ENCODE data around the gene DENND10. TPM values are rescaled to one million over a fixed set of nuclear protein-coding genes. Genes with fewer than 3 reads are reported as not detected.

The DENND10 gene
- total and polyA plus RNA-seq, 11 donors, result 7.9 to 31.0 (median 23.3) TPM

DNA sequence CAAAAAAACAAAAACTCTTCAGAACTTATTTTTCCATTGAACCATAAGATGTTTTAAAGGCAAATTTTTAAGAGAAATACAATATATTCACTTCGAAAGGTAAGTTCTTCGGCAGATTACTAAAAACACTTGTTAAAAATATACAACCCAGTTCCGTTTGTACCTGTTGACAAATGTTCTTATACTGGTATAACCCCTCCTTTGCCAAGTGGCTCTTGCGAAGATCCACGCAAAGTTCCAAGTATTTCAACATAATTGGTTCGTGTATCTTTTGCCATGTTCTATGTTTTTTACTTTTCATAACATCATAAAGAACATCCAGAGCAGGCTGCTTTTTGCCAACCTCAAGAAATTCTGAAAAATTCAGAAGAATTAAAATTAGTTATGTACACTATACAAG is 30.3 kb upstream of the DENND10 start:
- intact Hi-C loops (cut with DNase I), result loop anchor here in 2 of 10 donors (5.0 kb wide), 1 partner anchor 36 kb away; no protein-coding TSS in a partner anchor
- ATAC-seq, result no peak
- no peak for DNase-seq
- Histone ChIP-seq H3K4me1 (peaks cover 0 to 46% (median 26%) of the 10 kb centered on the region in 12 donors), H3K9me3 (no peaks in the 10 kb centered on the region), H3K36me3 (peaks cover 3 to 59% (median 55%) of the 10 kb centered on the region in 9 donors), H3K27me3 (no peaks in the 10 kb centered on the region), H3K4me3 (no peak overlapping the region), H3K27ac (no peak overlapping the region)
- 70 to 81% (median 77%) methylated on average over 6 of the region's 6 CpGs for WGBS, 4 donors
- no peak for TF ChIP-seq POLR2A (IDR thresholded peaks at IDR 0.05)
- TF ChIP-seq, protein P1, sequence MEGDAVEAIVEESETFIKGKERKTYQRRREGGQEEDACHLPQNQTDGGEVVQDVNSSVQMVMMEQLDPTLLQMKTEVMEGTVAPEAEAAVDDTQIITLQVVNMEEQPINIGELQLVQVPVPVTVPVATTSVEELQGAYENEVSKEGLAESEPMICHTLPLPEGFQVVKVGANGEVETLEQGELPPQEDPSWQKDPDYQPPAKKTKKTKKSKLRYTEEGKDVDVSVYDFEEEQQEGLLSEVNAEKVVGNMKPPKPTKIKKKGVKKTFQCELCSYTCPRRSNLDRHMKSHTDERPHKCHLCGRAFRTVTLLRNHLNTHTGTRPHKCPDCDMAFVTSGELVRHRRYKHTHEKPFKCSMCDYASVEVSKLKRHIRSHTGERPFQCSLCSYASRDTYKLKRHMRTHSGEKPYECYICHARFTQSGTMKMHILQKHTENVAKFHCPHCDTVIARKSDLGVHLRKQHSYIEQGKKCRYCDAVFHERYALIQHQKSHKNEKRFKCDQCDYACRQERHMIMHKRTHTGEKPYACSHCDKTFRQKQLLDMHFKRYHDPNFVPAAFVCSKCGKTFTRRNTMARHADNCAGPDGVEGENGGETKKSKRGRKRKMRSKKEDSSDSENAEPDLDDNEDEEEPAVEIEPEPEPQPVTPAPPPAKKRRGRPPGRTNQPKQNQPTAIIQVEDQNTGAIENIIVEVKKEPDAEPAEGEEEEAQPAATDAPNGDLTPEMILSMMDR (IDR thresholded peaks at IDR 0.05), result no peak

DNA sequence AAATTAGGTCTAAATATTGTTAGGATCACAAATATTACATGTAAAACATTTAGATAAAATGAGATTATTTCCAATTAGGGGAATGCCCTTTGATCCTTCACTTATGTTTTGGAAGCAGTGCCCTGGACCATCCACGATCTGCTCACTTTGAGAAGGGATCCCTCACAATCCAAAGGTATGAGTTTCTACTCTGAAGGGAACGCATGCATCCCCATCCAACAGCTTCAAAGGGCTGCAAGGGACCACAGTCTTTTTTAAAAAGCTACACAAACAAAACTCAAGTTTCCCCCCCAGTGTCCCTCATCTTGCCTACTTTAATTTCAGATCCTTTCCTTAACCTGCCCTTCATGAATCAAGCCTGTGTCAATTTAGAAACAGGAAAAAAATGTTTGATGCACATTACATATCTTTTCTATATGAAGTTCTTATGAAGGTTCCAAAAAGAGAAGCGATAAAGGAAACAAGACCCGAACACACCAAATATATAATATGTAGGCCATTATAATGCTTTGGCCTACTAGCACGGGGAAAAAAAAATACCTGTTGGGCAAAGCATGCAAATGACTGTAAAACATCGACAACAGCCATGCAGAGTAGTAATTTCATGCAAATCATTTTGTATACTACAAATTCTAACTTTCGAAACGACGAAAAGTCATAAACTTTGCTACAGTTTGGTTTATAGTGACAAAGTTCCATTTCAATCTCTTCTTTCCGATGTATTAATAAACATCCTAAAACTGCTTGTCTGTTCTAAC is 25.3 kb upstream of the DENND10 start:
- peak overlapping the region; percentile 76 to 100 (median 88) for H3K4me3 ChIP-seq
- intact Hi-C loops (cut with DNase I), result loop anchor here in 1 of 10 donors (5.0 kb wide), 1 partner anchor 46 kb away; no protein-coding TSS in a partner anchor
- WGBS, 4 donors, result 27 to 31% (median 28%) methylated on average over 10 of the region's 10 CpGs
- TF ChIP-seq, protein P1 (IDR thresholded peaks at IDR 0.05), result no peak
- no peaks in the 10 kb centered on the region for H3K9me3 ChIP-seq
- DNase-seq (no peak), ATAC-seq (no peak)
- H3K36me3 ChIP-seq, result peaks cover 0 to 9% (median 5%) of the 10 kb centered on the region in 9 donors
- no peaks in the 10 kb centered on the region for H3K27me3 ChIP-seq
- H3K27ac ChIP-seq, result peak overlapping the region in 9 of 12 donors; percentile 95 to 100 (median 98)
- H3K4me1 ChIP-seq, result peaks cover 0 to 51% (median 36%) of the 10 kb centered on the region in 12 donors

DNA sequence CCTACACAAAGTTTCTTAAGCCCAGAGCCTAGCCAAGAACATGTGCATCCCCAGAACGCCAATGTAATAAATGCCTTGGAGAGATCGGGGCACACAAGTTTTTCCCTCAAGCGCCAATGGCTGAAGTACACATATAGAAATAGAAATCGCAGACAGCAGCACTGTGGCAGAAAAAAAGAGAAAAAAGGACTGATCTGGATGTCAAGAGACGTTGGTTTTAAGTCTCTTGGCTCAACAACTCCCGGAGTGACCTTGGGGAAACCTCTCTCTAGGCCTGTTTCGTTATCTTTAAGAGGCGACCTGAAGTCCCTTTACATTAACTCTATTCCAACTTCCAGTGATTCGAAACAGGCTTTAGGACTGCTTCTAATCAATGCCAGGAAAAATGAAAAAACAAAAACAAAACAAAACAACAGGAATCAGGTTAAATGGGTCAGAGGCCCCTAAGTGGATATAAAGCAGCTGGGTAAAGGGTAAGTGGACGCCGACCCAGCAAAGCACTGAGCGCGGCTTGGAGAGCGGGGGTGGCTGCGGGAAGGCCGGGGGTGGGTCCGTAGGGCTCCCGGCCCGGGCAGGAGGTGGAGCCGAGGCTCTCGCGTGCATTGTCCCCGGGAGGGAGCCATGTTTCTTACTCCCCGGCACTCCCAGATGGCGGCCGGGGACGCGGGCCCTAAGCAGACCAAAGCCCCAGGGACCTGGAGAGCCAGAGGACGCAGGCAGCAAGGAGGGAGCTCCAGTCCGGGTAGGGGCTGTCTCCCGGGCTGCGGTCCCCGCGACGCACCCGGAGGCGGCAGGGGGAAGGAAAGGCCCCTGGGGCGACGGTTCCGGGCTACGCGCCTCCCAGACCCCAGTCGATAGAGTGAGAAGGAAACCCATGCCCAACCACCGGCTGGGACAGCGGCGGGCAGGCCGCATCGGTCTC is 24.1 kb upstream of the DENND10 start:
- intact Hi-C loops (cut with DNase I), result loop anchor here in 4 of 10 donors (1.0 to 5.0 kb wide), 4 partner anchors 21 to 85 kb away; partner anchors contain the start of genes DENND10 (in 3 of the 4) and SFXN4 (in 1 of the 4)
- Histone ChIP-seq H3K9me3 (no peaks in the 10 kb centered on the region), H3K4me3 (peak overlapping the region; percentile 76 to 100 (median 88)), H3K4me1 (peaks cover 0 to 47% (median 32%) of the 10 kb centered on the region in 12 donors), H3K36me3 (peaks cover 0 to 4% (median 0%) of the 10 kb centered on the region in 9 donors), H3K27ac (peak overlapping the region; percentile 95 to 100 (median 98)), H3K27me3 (no peaks in the 10 kb centered on the region)
- peak; percentile 76 to 90 (median 89) for ATAC-seq
- TF ChIP-seq, protein P1 (IDR thresholded peaks at IDR 0.05), result no peak
- no peak for TF ChIP-seq POLR2A (IDR thresholded peaks at IDR 0.05)
- WGBS, 4 donors, result 0 to 1% (median 0%) methylated on average over 32 to 48 of the region's 48 CpGs
- peak; percentile 80 to 87 (median 83) for DNase-seq

Measured in heart left ventricle (tissue), 16 donors.